Measurements from ENCODE around the gene ELK4. TPM values are rescaled to one million over a fixed set of nuclear protein-coding genes. Genes with fewer than 3 reads are reported as not detected.

ELK4 gene
- total and polyA plus RNA-seq, 2 of the 4 experiments (the other 2 are of a cell fraction), result 4.6 to 11.3 TPM

GRCh38 chr1:205642679-205643307 is 11.0 kb upstream of the ELK4 start:
- POLR2A ChIA-PET (ENCODE audit: unreplicated experiment), result no interaction called here
- CTCF ChIA-PET, result interaction anchor here (1.5 to 1.6 kb wide), 2 partner anchors 51 to 54 kb away, joined by 3 to 6 read pairs; no protein-coding TSS in a partner anchor
- WGBS, 2 experiments (ENCODE audit: extremely low coverage in 2 of 2, insufficient read length in 1 of 2), result 83% methylated on average over 2 of the region's 2 CpGs; no CpG with 5 or more reads in 1 of the 2 experiments

More at GRCh38 chr1:205642679-205643307, 11.0 kb upstream of the ELK4 start:
- Histone ChIP-seq H2BK15ac (ENCODE audit: low read depth, low read length) (no peak overlapping the region), H3K56ac (ENCODE audit: extremely low read depth, insufficient read depth, low read length) (no peak overlapping the region), H4K20me1 (ENCODE audit: insufficient read depth, low read length) (no peaks in the 10 kb centered on the region), H3K4me1 (ENCODE audit: control insufficient read depth, insufficient read depth, low read length) (no peaks in the 10 kb centered on the region), H3K27ac (ENCODE audit: insufficient read depth, low read length) (no peak overlapping the region), H3K23ac (ENCODE audit: low read depth, low read length) (no peak overlapping the region), H2AK5ac (ENCODE audit: low read depth, low read length) (no peak overlapping the region), H3K18ac (ENCODE audit: low read depth, low read length) (no peak overlapping the region), H4K8ac (ENCODE audit: low read depth in 2 of 2, low read length in 2 of 2) (no peak overlapping the region), H2AFZ (replicated peaks; ENCODE audit: low read length, poor library complexity) (no peak overlapping the region), H2BK120ac (ENCODE audit: low read depth, low read length) (no peak overlapping the region), H4K5ac (ENCODE audit: low read depth, low read length) (no peak overlapping the region), H4K91ac (ENCODE audit: insufficient read depth, low read depth, low read length) (no peak overlapping the region), H3K9me1 (ENCODE audit: insufficient read depth, low read length) (no peaks in the 10 kb centered on the region), H3K9ac (ENCODE audit: low read depth, low read length) (no peak overlapping the region), H3K36me3 (ENCODE audit: control insufficient read depth, insufficient read depth, low read length) (no peaks in the 10 kb centered on the region), H3K4me3 (ENCODE audit: insufficient read depth, low read depth, low read length) (no peak overlapping the region), H2AK9ac (replicated peaks; ENCODE audit: low read depth, low read length, poor library complexity) (no peak overlapping the region), H3K27me3 (ENCODE audit: control insufficient read depth, insufficient read depth, low read length) (no peaks in the 10 kb centered on the region), H3K79me1 (ENCODE audit: low read depth in 1 of 2, low read length in 2 of 2) (no peaks in the 10 kb centered on the region), H2BK5ac (ENCODE audit: low read depth, low read length, poor library complexity, severe bottlenecking) (no peak overlapping the region), H3K14ac (replicated peaks; ENCODE audit: low read depth, low read length) (no peak overlapping the region), H3K9me3 (ENCODE audit: control insufficient read depth, insufficient read depth, low read length) (no peaks in the 10 kb centered on the region), H3K4ac (ENCODE audit: low read depth, low read length) (no peak overlapping the region), H2BK20ac (ENCODE audit: low read depth, low read length) (no peak overlapping the region), H3K4me2 (ENCODE audit: low read depth, low read length) (no peak overlapping the region)
- intact Hi-C loops (cut with micrococcal nuclease) (no loop called here), in situ Hi-C loops (cut with MboI; ENCODE audit: low sequenced_read_pairs) (no loop called here), dilution Hi-C loops (cut with HindIII; ENCODE audit: low sequenced_read_pairs, unreplicated experiment) (no loop called here)
- ATAC-seq (ENCODE audit: low read depth) (no peak), DNase-seq (no peak)
- TF ChIP-seq FOS (IDR thresholded peaks at IDR 0.05; ENCODE audit: low read depth, low read length) (no peak), MAFK (IDR thresholded peaks at IDR 0.05; ENCODE audit: low read depth, low read length) (no peak), MXI1 (IDR thresholded peaks at IDR 0.05; ENCODE audit: borderline replicate concordance, low read depth, low read length) (no peak)
- TF ChIP-seq, protein P1, sequence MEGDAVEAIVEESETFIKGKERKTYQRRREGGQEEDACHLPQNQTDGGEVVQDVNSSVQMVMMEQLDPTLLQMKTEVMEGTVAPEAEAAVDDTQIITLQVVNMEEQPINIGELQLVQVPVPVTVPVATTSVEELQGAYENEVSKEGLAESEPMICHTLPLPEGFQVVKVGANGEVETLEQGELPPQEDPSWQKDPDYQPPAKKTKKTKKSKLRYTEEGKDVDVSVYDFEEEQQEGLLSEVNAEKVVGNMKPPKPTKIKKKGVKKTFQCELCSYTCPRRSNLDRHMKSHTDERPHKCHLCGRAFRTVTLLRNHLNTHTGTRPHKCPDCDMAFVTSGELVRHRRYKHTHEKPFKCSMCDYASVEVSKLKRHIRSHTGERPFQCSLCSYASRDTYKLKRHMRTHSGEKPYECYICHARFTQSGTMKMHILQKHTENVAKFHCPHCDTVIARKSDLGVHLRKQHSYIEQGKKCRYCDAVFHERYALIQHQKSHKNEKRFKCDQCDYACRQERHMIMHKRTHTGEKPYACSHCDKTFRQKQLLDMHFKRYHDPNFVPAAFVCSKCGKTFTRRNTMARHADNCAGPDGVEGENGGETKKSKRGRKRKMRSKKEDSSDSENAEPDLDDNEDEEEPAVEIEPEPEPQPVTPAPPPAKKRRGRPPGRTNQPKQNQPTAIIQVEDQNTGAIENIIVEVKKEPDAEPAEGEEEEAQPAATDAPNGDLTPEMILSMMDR (conservative IDR thresholded peaks at IDR 0.05; ENCODE audit: low read depth, low read length), result no peak
- TF ChIP-seq, protein P2, sequence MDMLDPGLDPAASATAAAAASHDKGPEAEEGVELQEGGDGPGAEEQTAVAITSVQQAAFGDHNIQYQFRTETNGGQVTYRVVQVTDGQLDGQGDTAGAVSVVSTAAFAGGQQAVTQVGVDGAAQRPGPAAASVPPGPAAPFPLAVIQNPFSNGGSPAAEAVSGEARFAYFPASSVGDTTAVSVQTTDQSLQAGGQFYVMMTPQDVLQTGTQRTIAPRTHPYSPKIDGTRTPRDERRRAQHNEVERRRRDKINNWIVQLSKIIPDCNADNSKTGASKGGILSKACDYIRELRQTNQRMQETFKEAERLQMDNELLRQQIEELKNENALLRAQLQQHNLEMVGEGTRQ (IDR thresholded peaks at IDR 0.05; ENCODE audit: low read depth, low read length), result no peak
- BruUV-seq (replicated peaks), result no TSS peak
